HepG2 (cell line): ENCODE measurements around the gene MTHFD2L. TPM values are rescaled to one million over a fixed set of nuclear protein-coding genes. Genes with fewer than 3 reads are reported as not detected.

ENCODE experiments used
- ATAD3A ChIP-seq: sonication (generic); formaldehyde crosslinking; IDR thresholded peaks from 2 replicates; pipeline ENCODE4 v1.4.0; 2020; ENCODE audit warnings: missing genetic modification reagents
- ATF3 ChIP-seq: sonication (generic); formaldehyde crosslinking; IDR thresholded peaks from 2 replicates; pipeline ENCODE4 v1.4.0; 2020; ENCODE audit warnings: missing genetic modification reagents
- EED ChIP-seq: sonication (generic); formaldehyde crosslinking; IDR thresholded peaks from 2 replicates; pipeline ENCODE4 v1.5.0; 2020; ENCODE audit warnings: mild to moderate bottlenecking, missing genetic modification reagents
- EP300 ChIP-seq, 3 experiments: sonication (generic) in 1 of 3; formaldehyde crosslinking in 1 of 3; IDR thresholded peaks; 2 replicates each; pipeline versions ENCODE4 v1.5.1 to v1.6.1; 2011 to 2020; ENCODE audit warnings: low read depth in 2 of 3, low read length in 2 of 3, borderline replicate concordance in 1 of 3, improper control_type of control experiment in 1 of 3, mild to moderate bottlenecking in 1 of 3, missing genetic modification reagents in 1 of 3, moderate library complexity in 1 of 3
- FOXP1 ChIP-seq, 2 experiments: fragments of 450-650 bp in 1 of 2; IDR thresholded peaks; 2 replicates each; pipeline ENCODE4 v1.6.1; 2017 to 2018; ENCODE audit warnings: antibody characterized with exemption in 1 of 2
- GLMP ChIP-seq: sonication (generic); formaldehyde crosslinking; IDR thresholded peaks from 2 replicates; pipeline ENCODE4 v1.9.0; 2021; ENCODE audit warnings: missing genetic modification reagents, mild to moderate bottlenecking, borderline replicate concordance
- HCFC1 ChIP-seq: fragments of 150-350 bp; IDR thresholded peaks from 2 replicates; pipeline ENCODE4 v1.6.1; 2014; ENCODE audit warnings: low read depth, low read length
- HNRNPH1 ChIP-seq: fragments of 200-400 bp; formaldehyde crosslinking; optimal IDR thresholded peaks from 2 replicates; pipeline ENCODE3; 2017; ENCODE audit warnings: mild to moderate bottlenecking, low read depth, low read length
- IKZF1 ChIP-seq: fragments of 450-650 bp; IDR thresholded peaks from 2 replicates; pipeline ENCODE4 v1.7.1; 2016
- KDM1A ChIP-seq: IDR thresholded peaks from 2 replicates; pipeline ENCODE4 v1.6.1; 2016; ENCODE audit warnings: missing compliant biosample characterization
- KLF6 ChIP-seq: IDR thresholded peaks from 2 replicates; pipeline ENCODE4 v1.8.0; 2016; ENCODE audit warnings: missing biosample characterization, missing genetic modification reagents
- MAFF ChIP-seq: IDR thresholded peaks from 2 replicates; pipeline ENCODE4 v1.6.1; 2011; ENCODE audit warnings: low read depth, low read length, improper control_type of control experiment
- MATR3 ChIP-seq: sonication (generic); formaldehyde crosslinking; IDR thresholded peaks from 2 replicates; pipeline ENCODE4 v1.4.0; 2020; ENCODE audit warnings: missing genetic modification reagents
- NCOA2 ChIP-seq: sonication (generic); formaldehyde crosslinking; IDR thresholded peaks from 2 replicates; pipeline ENCODE4 v1.8.0; 2022; ENCODE audit warnings: inconsistent platforms
- NPAS2 ChIP-seq: sonication (generic); formaldehyde crosslinking; IDR thresholded peaks from 2 replicates; pipeline ENCODE4 v1.8.0; 2022; ENCODE audit warnings: mild to moderate bottlenecking, missing genetic modification reagents, borderline replicate concordance
- PPARG ChIP-seq: conservative IDR thresholded peaks from 2 replicates; pipeline ENCODE4 v1.6.1; 2016; ENCODE audit warnings: missing biosample characterization, missing genetic modification reagents
- RAD21 ChIP-seq: fragments of 450-650 bp; formaldehyde crosslinking; IDR thresholded peaks from 2 replicates; pipeline ENCODE4 v1.5.0; 2020; ENCODE audit warnings: mild to moderate bottlenecking
- RFX5 ChIP-seq: IDR thresholded peaks from 2 replicates; pipeline ENCODE4 v1.6.1; 2011; ENCODE audit warnings: low read depth, low read length, improper control_type of control experiment
- RXRA ChIP-seq: sonication (generic); formaldehyde crosslinking; IDR thresholded peaks from 2 replicates; pipeline ENCODE4 v1.5.1; 2020; ENCODE audit warnings: missing genetic modification reagents
- SMARCE1 ChIP-seq: fragments of 450-650 bp; IDR thresholded peaks from 2 replicates; pipeline ENCODE4 v1.6.1; 2017; ENCODE audit warnings: borderline replicate concordance
- TBL1XR1 ChIP-seq: fragments of 150-350 bp; IDR thresholded peaks from 2 replicates; pipeline ENCODE4 v1.6.1; 2014; ENCODE audit warnings: borderline replicate concordance, low read length; ENCODE audit not compliant: partially characterized antibody
- TRIM22 ChIP-seq: fragments of 450-650 bp; IDR thresholded peaks from 2 replicates; pipeline ENCODE4 v1.6.1; 2017
- ZNF124 ChIP-seq: sonication (generic); formaldehyde crosslinking; IDR thresholded peaks from 2 replicates; pipeline ENCODE4 v1.4.0; 2020; ENCODE audit warnings: missing genetic modification reagents
- ZNF275 ChIP-seq: sonication (generic); formaldehyde crosslinking; IDR thresholded peaks from 2 replicates; pipeline ENCODE4 v1.8.0; 2022; ENCODE audit warnings: missing genetic modification reagents, mild to moderate bottlenecking, inconsistent platforms, borderline replicate concordance
- ZNF549 ChIP-seq: sonication (generic); formaldehyde crosslinking; IDR thresholded peaks from 2 replicates; pipeline ENCODE4 v1.5.0; 2020; ENCODE audit warnings: missing genetic modification reagents
- ZNF605 ChIP-seq: sonication (generic); formaldehyde crosslinking; IDR thresholded peaks from 2 replicates; pipeline ENCODE4 v1.8.0; 2022; ENCODE audit warnings: mild to moderate bottlenecking, missing genetic modification reagents
- ZNF607 ChIP-seq: sonication (generic); formaldehyde crosslinking; IDR thresholded peaks from 2 replicates; pipeline ENCODE4 v1.5.1; 2020; ENCODE audit warnings: missing genetic modification reagents, mild to moderate bottlenecking, borderline replicate concordance
- ZSCAN31 ChIP-seq: sonication (generic); formaldehyde crosslinking; IDR thresholded peaks from 2 replicates; pipeline ENCODE4 v1.5.0; 2020; ENCODE audit warnings: low read depth, mild to moderate bottlenecking, missing genetic modification reagents
- polyA plus RNA-seq, 8 experiments: library from polyadenylated mRNA; depleted of rRNA in 3 of 8; stranded (reverse) in 7 of 8; unstranded in 1 of 8; fragments of >200 nt; fragmentation: Illumina TruSeq in 4 of 8; extraction: Trizol in 4 of 8; gene quantifications; 2 replicates each; pipeline versions ENCODE4 v1.2.1 to v1.2.3, GENCODE V29; 2011 to 2016; ENCODE audit warnings: low read depth in 4 of 8, missing spikeins in 1 of 8, mixed read lengths in 1 of 8; ENCODE audit not compliant: insufficient read depth in 1 of 8
- total RNA-seq, 5 experiments: library from RNA; depleted of rRNA; stranded (reverse); fragments of >200 nt; fragmentation: Illumina TruSeq; extraction: Trizol; gene quantifications; 2 replicates each; pipeline ENCODE4 v1.2.3, GENCODE V29; 2016; ENCODE audit warnings: low read depth in 1 of 5

The MTHFD2L gene
- total and polyA plus RNA-seq, 2 of the 13 experiments (the other 11 are each of a cell fraction or from before 2014, with no cell fraction given) = 10.5 to 14.9 TPM

GRCh38 chr4:74157561-74158465 lies at the start of gene MTHFD2L (continued):
- TF ChIP-seq MATR3 (CRISPR knock-in tag) (no peak), ZNF607 (CRISPR knock-in tag) (peak; percentile 79; the same call in 1 of the 2 replicates), NPAS2 (CRISPR knock-in tag) (no peak), RAD21 (CRISPR knock-in tag) (peak; percentile 31; the same call in 1 of the 2 replicates), NCOA2 (CRISPR knock-in tag) (no peak), ZNF549 (no peak), GLMP (no peak), ZSCAN31 (CRISPR knock-in tag) (peak; percentile 87), RXRA (CRISPR knock-in tag) (peak; percentile 83), PPARG (peak; percentile 39), IKZF1 (no peak), FOXP1 (IDR thresholded peaks at IDR 0.05) (no peak), FOXP1 (CRISPR knock-in tag; IDR thresholded peaks at IDR 0.05) (no peak; the same call in 1 of the 2 replicates), HCFC1 (no peak; the same call in 1 of the 2 replicates), ZNF124 (CRISPR knock-in tag) (peak; percentile 60), RFX5 (0 out of 2 replicates have a peak, but pooled peaks have one; percentile 37), SMARCE1 (no peak), ZNF275 (CRISPR knock-in tag) (peak; percentile 78; the same call in 1 of the 2 replicates), EED (no peak), ATF3 (peak; percentile 11; the same call in 1 of the 2 replicates), MAFF (no peak), EP300 (IDR thresholded peaks at IDR 0.05; ENCODE audit: low read depth in 2 of 2, low read length in 2 of 2) (peak in 1 of 2 experiments; percentile 56; a peak in 2 of 4 replicates), EP300 (CRISPR knock-in tag; IDR thresholded peaks at IDR 0.05; ENCODE audit: borderline replicate concordance) (peak; percentile 31; the same call in 1 of the 2 replicates), TRIM22 (no peak), KLF6 (CRISPR knock-in tag) (peak; percentile 49), ATAD3A (CRISPR knock-in tag) (no peak), ZNF605 (CRISPR knock-in tag) (peak; percentile 87), HNRNPH1 (no peak), KDM1A (CRISPR knock-in tag) (peak; percentile 35; the same call in 1 of the 2 replicates), TBL1XR1 (no peak)
